ENCODE data around the gene ITPR2. TPM values are rescaled to one million over a fixed set of nuclear protein-coding genes. Genes with fewer than 3 reads are reported as not detected.

The ITPR2 gene
- total and polyA plus RNA-seq, 2 of the 8 experiments (the other 6 are each of a cell fraction or from before 2014, with no cell fraction given), result 4.1 to 48.3 TPM

- Histone ChIP-seq H3K4me2 (ENCODE audit: insufficient read depth in 1 of 2, low read depth in 2 of 2, low read length in 2 of 2) (no peak overlapping the region), H2BK20ac (ENCODE audit: low read length) (no peak overlapping the region), H3K27me3 (replicated peaks in 1 of 4; ENCODE audit: control insufficient read depth in 3 of 4, extremely low read depth in 1 of 4, insufficient read depth in 3 of 4, low read length in 3 of 4) (no peaks in the 10 kb centered on the region), H3K23ac (ENCODE audit: insufficient read length) (no peak overlapping the region), H3K56ac (replicated peaks; ENCODE audit: insufficient read length, low read depth, low read length) (no peak overlapping the region), H3K79me1 (ENCODE audit: low read depth, low read length) (0 out of 2 replicates have a peak, but pooled peaks cover 4% of the 10 kb centered on the region), H3K36me3 (ENCODE audit: control insufficient read depth in 2 of 4, insufficient read depth in 4 of 4, low read length in 3 of 4) (no peaks in the 10 kb centered on the region; a peak in 1 of 8 replicates), H2BK12ac (ENCODE audit: low read depth, low read length) (no peak overlapping the region), H3K9ac (replicated peaks in 1 of 4; ENCODE audit: extremely low read depth in 1 of 4, low read depth in 3 of 4, low read length in 3 of 4) (no peak overlapping the region), H3K4ac (replicated peaks; ENCODE audit: insufficient read length, low read depth, low read length) (no peak overlapping the region), H3K14ac (ENCODE audit: insufficient read length) (no peak overlapping the region), H3K79me2 (ENCODE audit: control insufficient read depth in 1 of 2, insufficient read depth in 2 of 2, low read length in 2 of 2) (peaks cover 2 to 5% of the 10 kb centered on the region in 2 experiments; a peak in 2 of 4 replicates), H4K5ac (ENCODE audit: insufficient read length, low read depth, low read length) (no peak overlapping the region), H3K18ac (ENCODE audit: extremely low read depth, low read length) (no peak overlapping the region), H4K20me1 (replicated peaks in 1 of 2; ENCODE audit: control insufficient read depth in 1 of 2, insufficient read depth in 2 of 2, low read length in 2 of 2) (no peaks in the 10 kb centered on the region), H2BK120ac (replicated peaks; ENCODE audit: low read depth, low read length) (no peak overlapping the region), H3K4me3 (ENCODE audit: extremely low read depth in 1 of 4, insufficient read depth in 2 of 4, low read depth in 3 of 4, low read length in 4 of 4) (no peak overlapping the region), H3K23me2 (ENCODE audit: low read depth, low read length) (no peaks in the 10 kb centered on the region), H3K9me3 (ENCODE audit: insufficient read depth in 2 of 2, low read depth in 1 of 2, low read length in 1 of 2) (no peaks in the 10 kb centered on the region; a peak in 1 of 4 replicates), H3K27ac (ENCODE audit: low read depth, low read length) (no peak overlapping the region), H4K91ac (replicated peaks; ENCODE audit: insufficient read length, low read length) (no peak overlapping the region), H2AFZ (ENCODE audit: low read length) (no peak overlapping the region), H4K8ac (ENCODE audit: extremely low read depth, insufficient read depth, low read length) (no peak overlapping the region), H2BK5ac (ENCODE audit: low read depth, low read length) (no peak overlapping the region), H2AK5ac (ENCODE audit: low read depth, low read length) (no peak overlapping the region), H3K4me1 (replicated peaks in 1 of 4; ENCODE audit: control insufficient read depth in 3 of 4, insufficient read depth in 4 of 4, low read length in 3 of 4) (peaks cover 0 to 10% (median 3%) of the 10 kb centered on the region in 4 experiments; a peak in 4 of 7 replicates), H2BK15ac (ENCODE audit: low read length) (no peak overlapping the region)
- WGBS, 2 experiments (ENCODE audit: extremely low coverage in 1 of 2, insufficient coverage in 1 of 2, insufficient read length in 1 of 2, insufficient replicate concordance in 2 of 2, low coverage in 1 of 2, low lambda C conversion rate in 2 of 2, missing lambda C conversion rate in 1 of 2), result 88% methylated on average over 4 of the region's 4 CpGs; no CpG with 5 or more reads in 1 of the 2 experiments
- ChIA-PET CTCF (ENCODE audit: partially characterized antibody) (no interaction called here), POLR2A (ENCODE audit: partially characterized antibody) (no interaction called here)
- DNase-seq (ENCODE audit: low read depth in 1 of 2, low spot score in 2 of 2) (no peak), FAIRE-seq (no peak)
- TF ChIP-seq JUND (IDR thresholded peaks at IDR 0.05; ENCODE audit: low read length), result 0 out of 2 replicates have a peak, but pooled peaks have one; percentile 17
- no peak for TF ChIP-seq PHF8 (conservative IDR thresholded peaks at IDR 0.05; ENCODE audit: low read depth, low read length)
- no peak for TF ChIP-seq CBX5 (IDR thresholded peaks at IDR 0.05; ENCODE audit: low read depth, low read length)
- TF ChIP-seq CTCF (IDR thresholded peaks at IDR 0.05; ENCODE audit: control extremely low read depth in 1 of 3, insufficient read depth in 1 of 3, low read depth in 1 of 3, low read length in 3 of 3), result no peak
Observed at GRCh38 chr12:26748741-26749431, 84.1 kb downstream of the ITPR2 start.
